SW480 (cell line): Measurements from ENCODE around the gene VPS37C.
"Not testable (repeated sequence)": the region's sequence is repeated elsewhere in the genome, so short reads cannot be mapped to it uniquely, and the experiment has no call there.

Source experiments
- DNase-seq: peaks from one replicate; pipeline ENCODE4 v3.0.0-alpha.2; 2016; ENCODE audit warnings: low spot score

Gene VPS37C

GRCh38 chr11:61094167-61094566, 67.1 kb downstream of the VPS37C start:
- DNase-seq, result not testable (repeated sequence)

GRCh38 chr11:61092908-61093763, 68.1 kb downstream of the VPS37C start:
- DNase-seq, result no peak

- no peak for DNase-seq
These were observed 68.9 kb downstream of the VPS37C start for GRCh38 chr11:61092280-61092766.

- no peak for DNase-seq
These were observed 69.6 kb downstream of the VPS37C start for GRCh38 chr11:61091373-61092279.

GRCh38 chr11:61090982-61091372, 70.2 kb downstream of the VPS37C start:
- DNase-seq, result no peak

- no peak for DNase-seq
These were observed 70.7 kb downstream of the VPS37C start for GRCh38 chr11:61090521-61090920.

- DNase-seq, result no peak
These were observed 71.3 kb downstream of the VPS37C start for GRCh38 chr11:61089806-61090491.

GRCh38 chr11:61087426-61088119, 73.7 kb downstream of the VPS37C start:
- DNase-seq, result no peak

- no peak for DNase-seq
These were observed 77.6 kb downstream of the VPS37C start for GRCh38 chr11:61083601-61084147.

GRCh38 chr11:61082931-61083531, 78.2 kb downstream of the VPS37C start:
- no peak for DNase-seq

GRCh38 chr11:61082062-61082870, 79.0 kb downstream of the VPS37C start:
- DNase-seq, result peak; percentile 23

- DNase-seq, result no peak
These were observed 80.1 kb downstream of the VPS37C start for GRCh38 chr11:61080986-61081590.

GRCh38 chr11:61080526-61080925, 80.7 kb downstream of the VPS37C start:
- DNase-seq, result no peak
